ENCODE measurements around the gene ANXA7. TPM values are rescaled to one million over a fixed set of nuclear protein-coding genes. Genes with fewer than 3 reads are reported as not detected.
"Not testable (repeated sequence)": the region's sequence is repeated elsewhere in the genome, so short reads cannot be mapped to it uniquely, and the experiment has no call there.

The ANXA7 gene
- total and polyA plus RNA-seq, 5 donors: 78.6 to 122 (median 108) TPM

GRCh38 chr10:73407495-73407894 is 6.4 kb downstream of the ANXA7 start:
- Histone ChIP-seq H3K27me3 (ENCODE audit: control insufficient read depth, insufficient read depth) (no peaks in the 10 kb centered on the region), H3K9me3 (ENCODE audit: control insufficient read depth, low read length) (no peaks in the 10 kb centered on the region), H3K27ac (ENCODE audit: low read length) (no peak overlapping the region), H3K4me3 (ENCODE audit: low read length) (no peak overlapping the region), H3K4me1 (ENCODE audit: control insufficient read depth, insufficient read depth, low read length) (peaks cover 5% of the 10 kb centered on the region)
- intact Hi-C loops (cut with DNase I): no loop called here
- WGBS: 86% methylated on average over 1 of the region's 1 CpG
- DNase-seq (no peak), ATAC-seq (no peak)

- no peak overlapping the region for H3K27ac ChIP-seq (ENCODE audit: low read length)
- H3K27me3 ChIP-seq (ENCODE audit: control insufficient read depth, insufficient read depth): no peaks in the 10 kb centered on the region
- 72% methylated on average over 5 of the region's 5 CpGs for WGBS
- DNase-seq: no peak
- intact Hi-C loops (cut with DNase I): no loop called here
- no peak overlapping the region for H3K4me3 ChIP-seq (ENCODE audit: low read length)
- H3K4me1 ChIP-seq (ENCODE audit: control insufficient read depth, insufficient read depth, low read length): peaks cover 5% of the 10 kb centered on the region
- peak in 1 of 2 donors; percentile 31 for ATAC-seq
- H3K9me3 ChIP-seq (ENCODE audit: control insufficient read depth, low read length): no peaks in the 10 kb centered on the region
Observed at GRCh38 chr10:73406846-73407245, 7.0 kb downstream of the ANXA7 start.

GRCh38 chr10:73405556-73405955 is 8.3 kb downstream of the ANXA7 start:
- Histone ChIP-seq H3K9me3 (ENCODE audit: control insufficient read depth, low read length) (no peaks in the 10 kb centered on the region), H3K4me1 (ENCODE audit: control insufficient read depth, insufficient read depth, low read length) (peaks cover 8% of the 10 kb centered on the region), H3K27me3 (ENCODE audit: control insufficient read depth, insufficient read depth) (no peaks in the 10 kb centered on the region), H3K27ac (ENCODE audit: low read length) (no peak overlapping the region), H3K4me3 (ENCODE audit: low read length) (no peak overlapping the region)
- WGBS: 76% methylated on average over 3 of the region's 3 CpGs
- intact Hi-C loops (cut with DNase I): no loop called here
- ATAC-seq: no peak
- DNase-seq: no peak

GRCh38 chr10:73404690-73405089 is 9.2 kb downstream of the ANXA7 start:
- peaks cover 12% of the 10 kb centered on the region for H3K4me1 ChIP-seq (ENCODE audit: control insufficient read depth, insufficient read depth, low read length)
- 94% methylated on average over 9 of the region's 9 CpGs for WGBS
- ATAC-seq (no peak), DNase-seq (no peak)
- intact Hi-C loops (cut with DNase I): no loop called here
- no peak overlapping the region for H3K27ac ChIP-seq (ENCODE audit: low read length)
- H3K27me3 ChIP-seq (ENCODE audit: control insufficient read depth, insufficient read depth): no peaks in the 10 kb centered on the region
- no peaks in the 10 kb centered on the region for H3K9me3 ChIP-seq (ENCODE audit: control insufficient read depth, low read length)
- H3K4me3 ChIP-seq (ENCODE audit: low read length): no peak overlapping the region

- no peak overlapping the region for H3K27ac ChIP-seq (ENCODE audit: low read length)
- no peak overlapping the region for H3K4me3 ChIP-seq (ENCODE audit: low read length)
Observed at GRCh38 chr10:73401636-73402035, 12.2 kb downstream of the ANXA7 start.

GRCh38 chr10:73399063-73399462 is 14.8 kb downstream of the ANXA7 start:
- ATAC-seq (peak in 1 of 2 donors; percentile 18), DNase-seq (no peak)
- 60% methylated on average over 4 of the region's 4 CpGs for whole genome bisulfite sequencing
- no peaks in the 10 kb centered on the region for H3K27me3 ChIP-seq (ENCODE audit: control insufficient read depth, insufficient read depth)
- H3K4me3 ChIP-seq (ENCODE audit: low read length): no peak overlapping the region
- intact Hi-C loops (cut with DNase I): no loop called here
- no peak overlapping the region for H3K27ac ChIP-seq (ENCODE audit: low read length)
- peaks cover 10% of the 10 kb centered on the region for H3K4me1 ChIP-seq (ENCODE audit: control insufficient read depth, insufficient read depth, low read length)
- no peaks in the 10 kb centered on the region for H3K9me3 ChIP-seq (ENCODE audit: control insufficient read depth, low read length)

More at GRCh38 chr10:73401636-73402035, 12.2 kb downstream of the ANXA7 start:
- ATAC-seq: no peak
- peaks cover 10% of the 10 kb centered on the region for H3K4me1 ChIP-seq (ENCODE audit: control insufficient read depth, insufficient read depth, low read length)
- 96% methylated on average over 6 of the region's 6 CpGs for WGBS
- intact Hi-C loops (cut with DNase I): no loop called here
- no peaks in the 10 kb centered on the region for H3K9me3 ChIP-seq (ENCODE audit: control insufficient read depth, low read length)
- no peak for DNase-seq
- no peaks in the 10 kb centered on the region for H3K27me3 ChIP-seq (ENCODE audit: control insufficient read depth, insufficient read depth)

GRCh38 chr10:73398024-73398423 is 15.8 kb downstream of the ANXA7 start:
- DNase-seq (no peak), ATAC-seq (no peak)
- Histone ChIP-seq H3K27ac (ENCODE audit: low read length) (no peak overlapping the region), H3K4me1 (ENCODE audit: control insufficient read depth, insufficient read depth, low read length) (peaks cover 8% of the 10 kb centered on the region), H3K4me3 (ENCODE audit: low read length) (no peak overlapping the region), H3K27me3 (ENCODE audit: control insufficient read depth, insufficient read depth) (no peaks in the 10 kb centered on the region), H3K9me3 (ENCODE audit: control insufficient read depth, low read length) (no peaks in the 10 kb centered on the region)
- 96% methylated on average over 6 of the region's 6 CpGs for WGBS
- intact Hi-C loops (cut with DNase I): no loop called here

GRCh38 chr10:73394325-73394724 is 19.5 kb downstream of the ANXA7 start:
- DNase-seq; H3K4me1 ChIP-seq (ENCODE audit: control insufficient read depth, insufficient read depth, low read length); ATAC-seq; H3K27me3 ChIP-seq (ENCODE audit: control insufficient read depth, insufficient read depth); H3K4me3 ChIP-seq (ENCODE audit: low read length); H3K27ac ChIP-seq (ENCODE audit: low read length); H3K9me3 ChIP-seq (ENCODE audit: control insufficient read depth, low read length); intact Hi-C loops (cut with DNase I): not testable (repeated sequence)
- WGBS: 98% methylated on average over 3 of the region's 4 CpGs

GRCh38 chr10:73388228-73388627 is 25.6 kb downstream of the ANXA7 start:
- Histone ChIP-seq H3K27me3 (ENCODE audit: control insufficient read depth, insufficient read depth) (no peaks in the 10 kb centered on the region), H3K4me3 (ENCODE audit: low read length) (no peak overlapping the region), H3K27ac (ENCODE audit: low read length) (no peak overlapping the region), H3K9me3 (ENCODE audit: control insufficient read depth, low read length) (no peaks in the 10 kb centered on the region), H3K4me1 (ENCODE audit: control insufficient read depth, insufficient read depth, low read length) (no peaks in the 10 kb centered on the region)
- ATAC-seq (no peak), DNase-seq (no peak)
- intact Hi-C loops (cut with DNase I): no loop called here
- 85% methylated on average over 4 of the region's 4 CpGs for WGBS

GRCh38 chr10:73386583-73386982 is 27.3 kb downstream of the ANXA7 start:
- intact Hi-C loops (cut with DNase I): no loop called here
- H3K27ac ChIP-seq (ENCODE audit: low read length): no peak overlapping the region
- ATAC-seq (no peak), DNase-seq (no peak)
- H3K27me3 ChIP-seq (ENCODE audit: control insufficient read depth, insufficient read depth): no peaks in the 10 kb centered on the region
- WGBS: 98% methylated on average over 7 of the region's 7 CpGs
- no peak overlapping the region for H3K4me3 ChIP-seq (ENCODE audit: low read length)
- no peaks in the 10 kb centered on the region for H3K9me3 ChIP-seq (ENCODE audit: control insufficient read depth, low read length)
- no peaks in the 10 kb centered on the region for H3K4me1 ChIP-seq (ENCODE audit: control insufficient read depth, insufficient read depth, low read length)

- no peak for DNase-seq
- H3K27me3 ChIP-seq (ENCODE audit: control insufficient read depth, insufficient read depth): no peaks in the 10 kb centered on the region
- H3K9me3 ChIP-seq (ENCODE audit: control insufficient read depth, low read length): no peaks in the 10 kb centered on the region
- no peak overlapping the region for H3K27ac ChIP-seq (ENCODE audit: low read length)
- 61% methylated on average over 1 of the region's 1 CpG for WGBS
- H3K4me1 ChIP-seq (ENCODE audit: control insufficient read depth, insufficient read depth, low read length): no peaks in the 10 kb centered on the region
- ATAC-seq: no peak
- intact Hi-C loops (cut with DNase I): no loop called here
- no peak overlapping the region for H3K4me3 ChIP-seq (ENCODE audit: low read length)
Observed at GRCh38 chr10:73379064-73379748, 34.7 kb downstream of the ANXA7 start.

GRCh38 chr10:73376679-73377078 is 37.2 kb downstream of the ANXA7 start:
- Histone ChIP-seq H3K4me3 (ENCODE audit: low read length) (no peak overlapping the region), H3K9me3 (ENCODE audit: control insufficient read depth, low read length) (no peaks in the 10 kb centered on the region), H3K4me1 (ENCODE audit: control insufficient read depth, insufficient read depth, low read length) (no peaks in the 10 kb centered on the region), H3K27ac (ENCODE audit: low read length) (no peak overlapping the region), H3K27me3 (ENCODE audit: control insufficient read depth, insufficient read depth) (no peaks in the 10 kb centered on the region)
- WGBS: 82% methylated on average over 3 of the region's 3 CpGs
- ATAC-seq (no peak), DNase-seq (no peak)
- intact Hi-C loops (cut with DNase I): no loop called here
